ENCODE results near the gene DLG2. TPM values are rescaled to one million over a fixed set of nuclear protein-coding genes. Genes with fewer than 3 reads are reported as not detected.

DLG2 gene
- total and polyA plus RNA-seq, 2 of the 8 experiments (the other 6 are each of a cell fraction or from before 2014, with no cell fraction given): 1.7 to 14.3 TPM

- TF ChIP-seq ATF3 (IDR thresholded peaks at IDR 0.05; ENCODE audit: insufficient read depth, low read depth, low read length) (no peak), GTF2F1 (IDR thresholded peaks at IDR 0.05; ENCODE audit: borderline replicate concordance, low read depth, low read length) (no peak)
- DNase-seq (ENCODE audit: low read depth in 1 of 2, low spot score in 2 of 2) (no peak), FAIRE-seq (no peak)
- no peaks in the 10 kb centered on the region for H3K36me3 ChIP-seq (ENCODE audit: control insufficient read depth in 2 of 4, insufficient read depth in 4 of 4, low read length in 3 of 4)
- no peak overlapping the region for H4K8ac ChIP-seq (ENCODE audit: extremely low read depth, insufficient read depth, low read length)
- H2BK120ac ChIP-seq (replicated peaks; ENCODE audit: low read depth, low read length): no peak overlapping the region
- no peak overlapping the region for H3K4me3 ChIP-seq (ENCODE audit: extremely low read depth in 1 of 4, insufficient read depth in 2 of 4, low read depth in 3 of 4, low read length in 4 of 4)
- no peak overlapping the region for H2BK15ac ChIP-seq (ENCODE audit: low read length)
- H3K18ac ChIP-seq (ENCODE audit: extremely low read depth, low read length): no peak overlapping the region
- 91% methylated on average over 4 of the region's 4 CpGs; no CpG with 5 or more reads in 1 of the 2 experiments for WGBS, 2 experiments (ENCODE audit: extremely low coverage in 1 of 2, insufficient coverage in 1 of 2, insufficient read length in 1 of 2, insufficient replicate concordance in 2 of 2, low coverage in 1 of 2, low lambda C conversion rate in 2 of 2, missing lambda C conversion rate in 1 of 2)
- H2AK5ac ChIP-seq (ENCODE audit: low read depth, low read length): no peak overlapping the region
- H3K79me2 ChIP-seq (ENCODE audit: control insufficient read depth in 1 of 2, insufficient read depth in 2 of 2, low read length in 2 of 2): no peaks in the 10 kb centered on the region
- H4K91ac ChIP-seq (replicated peaks; ENCODE audit: insufficient read length, low read length): no peak overlapping the region
- ChIA-PET CTCF (ENCODE audit: partially characterized antibody) (interaction anchor here (0.5 to 4.0 kb wide), 9 partner anchors 12 to 420 kb away, joined by 3 to 25 read pairs (median 5); no protein-coding TSS in a partner anchor), POLR2A (ENCODE audit: partially characterized antibody) (no interaction called here)
- no peak overlapping the region for H2BK5ac ChIP-seq (ENCODE audit: low read depth, low read length)
- no peak overlapping the region for H2BK12ac ChIP-seq (ENCODE audit: low read depth, low read length)
- H3K27ac ChIP-seq (ENCODE audit: low read depth, low read length): no peak overlapping the region
- H3K79me1 ChIP-seq (ENCODE audit: low read depth, low read length): no peaks in the 10 kb centered on the region
- no peaks in the 10 kb centered on the region for H3K4me1 ChIP-seq (replicated peaks in 1 of 4; ENCODE audit: control insufficient read depth in 3 of 4, insufficient read depth in 4 of 4, low read length in 3 of 4)
- H3K27me3 ChIP-seq (replicated peaks in 1 of 4; ENCODE audit: control insufficient read depth in 3 of 4, extremely low read depth in 1 of 4, insufficient read depth in 3 of 4, low read length in 3 of 4): no peaks in the 10 kb centered on the region
- no peak overlapping the region for H3K4ac ChIP-seq (replicated peaks; ENCODE audit: insufficient read length, low read depth, low read length)
- no peaks in the 10 kb centered on the region for H3K23me2 ChIP-seq (ENCODE audit: low read depth, low read length)
- no peak overlapping the region for H3K23ac ChIP-seq (ENCODE audit: insufficient read length)
- no peaks in the 10 kb centered on the region for H4K20me1 ChIP-seq (replicated peaks in 1 of 2; ENCODE audit: control insufficient read depth in 1 of 2, insufficient read depth in 2 of 2, low read length in 2 of 2)
- no peak overlapping the region for H3K9ac ChIP-seq (replicated peaks in 1 of 4; ENCODE audit: extremely low read depth in 1 of 4, low read depth in 3 of 4, low read length in 3 of 4)
- H3K9me3 ChIP-seq (ENCODE audit: insufficient read depth in 2 of 2, low read depth in 1 of 2, low read length in 1 of 2): no peaks in the 10 kb centered on the region
- no peak overlapping the region for H2AFZ ChIP-seq (ENCODE audit: low read length)
- H4K5ac ChIP-seq (ENCODE audit: insufficient read length, low read depth, low read length): no peak overlapping the region
- no peak overlapping the region for H3K4me2 ChIP-seq (ENCODE audit: insufficient read depth in 1 of 2, low read depth in 2 of 2, low read length in 2 of 2)
- H3K14ac ChIP-seq (ENCODE audit: insufficient read length): no peak overlapping the region
- H2BK20ac ChIP-seq (ENCODE audit: low read length): no peak overlapping the region
- H3K56ac ChIP-seq (replicated peaks; ENCODE audit: insufficient read length, low read depth, low read length): no peak overlapping the region
These were observed 1379.2 kb downstream of the DLG2 start for GRCh38 chr11:84247926-84248325.
